Adrenal gland (tissue), 5 donors: Measurements from ENCODE around the gene TBCK.

Experiments
- POLR2A ChIP-seq, 2 donors: fragments of 450-650 bp; IDR thresholded peaks; one replicate each; pipeline ENCODE4 v1.6.1; 2017; ENCODE audit warnings: antibody characterized with exemption in 2 of 2, mild to moderate bottlenecking in 2 of 2, moderate library complexity in 1 of 2
- TF ChIP-seq, protein P1 (sequence below), 6 experiments: fragments of 450-650 bp in 4 of 6; fragments of 200-600 bp in 2 of 6; sonication (generic) in 1 of 6; IDR thresholded peaks; 1 replicate in 5 of 6; 2 replicates in 1 of 6; pipeline versions ENCODE4 v1.5.1 to v1.8.0; 2016 to 2021; ENCODE audit warnings: antibody characterized with exemption in 6 of 6, mild to moderate bottlenecking in 2 of 6, moderate library complexity in 1 of 6
- donor health status: DM: no; HTN: no; CAD: no.

DNA sequence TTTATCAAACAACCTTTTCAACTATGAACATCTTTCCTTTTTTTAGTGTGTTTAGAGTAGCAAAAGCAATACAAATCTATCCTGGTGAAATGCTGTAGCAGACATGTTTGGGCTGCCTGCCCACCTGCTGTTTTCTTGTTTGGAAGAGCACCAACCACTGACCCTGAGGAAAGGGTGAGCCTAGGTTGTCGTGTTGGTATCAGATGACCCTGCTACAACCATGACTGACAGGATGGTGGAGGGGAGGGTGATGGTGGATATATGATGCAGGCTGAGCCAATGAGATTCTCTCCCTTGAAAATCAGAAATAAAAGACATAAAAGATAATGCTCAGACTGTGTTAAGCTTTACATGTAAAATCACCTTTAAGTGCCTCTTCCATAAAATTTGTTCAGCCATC lies 219.6 kb downstream of the TBCK start:
- TF ChIP-seq, protein P1, sequence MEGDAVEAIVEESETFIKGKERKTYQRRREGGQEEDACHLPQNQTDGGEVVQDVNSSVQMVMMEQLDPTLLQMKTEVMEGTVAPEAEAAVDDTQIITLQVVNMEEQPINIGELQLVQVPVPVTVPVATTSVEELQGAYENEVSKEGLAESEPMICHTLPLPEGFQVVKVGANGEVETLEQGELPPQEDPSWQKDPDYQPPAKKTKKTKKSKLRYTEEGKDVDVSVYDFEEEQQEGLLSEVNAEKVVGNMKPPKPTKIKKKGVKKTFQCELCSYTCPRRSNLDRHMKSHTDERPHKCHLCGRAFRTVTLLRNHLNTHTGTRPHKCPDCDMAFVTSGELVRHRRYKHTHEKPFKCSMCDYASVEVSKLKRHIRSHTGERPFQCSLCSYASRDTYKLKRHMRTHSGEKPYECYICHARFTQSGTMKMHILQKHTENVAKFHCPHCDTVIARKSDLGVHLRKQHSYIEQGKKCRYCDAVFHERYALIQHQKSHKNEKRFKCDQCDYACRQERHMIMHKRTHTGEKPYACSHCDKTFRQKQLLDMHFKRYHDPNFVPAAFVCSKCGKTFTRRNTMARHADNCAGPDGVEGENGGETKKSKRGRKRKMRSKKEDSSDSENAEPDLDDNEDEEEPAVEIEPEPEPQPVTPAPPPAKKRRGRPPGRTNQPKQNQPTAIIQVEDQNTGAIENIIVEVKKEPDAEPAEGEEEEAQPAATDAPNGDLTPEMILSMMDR (IDR thresholded peaks at IDR 0.05) = no peak
- no peak for TF ChIP-seq POLR2A (IDR thresholded peaks at IDR 0.05)
